CD4-positive, alpha-beta T cell (primary cell): ENCODE results near the gene CHST15. TPM values are rescaled to one million over a fixed set of nuclear protein-coding genes. Genes with fewer than 3 reads are reported as not detected.

Source experiments
- ATAC-seq: fragments of 200-7000 bp; cut with Tn5 transposase; one replicate; pipeline ENCODE4 v1.10.0; 2022; ENCODE audit warnings: mild to moderate bottlenecking; ENCODE audit not compliant: poor library complexity
- CTCF ChIA-PET: fragments of 350-600 bp; sonication (Branson Sonifier 250); formaldehyde crosslinking; loops from one replicate; lab custom pipeline; 2021; ENCODE audit warnings: antibody characterized with exemption, inconsistent platforms; lab: Charles Lee
- POLR2A ChIA-PET: fragments of 350-600 bp; sonication (Branson Sonifier 250); formaldehyde crosslinking; loops from one replicate; lab custom pipeline; 2021; ENCODE audit warnings: antibody characterized with exemption, inconsistent platforms; lab: Charles Lee
- DNase-seq, 14 experiments: peaks; one replicate each; pipeline ENCODE4 v3.0.0-alpha.2; 2013 to 2020; ENCODE audit warnings: mixed read lengths in 2 of 14
- H3K27ac ChIP-seq, 2 donors: one replicate each; pipeline versions ENCODE4 v1.5.1 to v1.7.0; 2013; ENCODE audit warnings: low read length in 2 of 2, low read depth in 1 of 2, mild to moderate bottlenecking in 1 of 2
- H3K27me3 ChIP-seq, 2 experiments: 1 replicate in 1 of 2; 2 replicates in 1 of 2; pipeline versions ENCODE4 v1.6.1 to v1.7.0; 2013; ENCODE audit warnings: low read length in 2 of 2, control low read depth in 1 of 2, mild to moderate bottlenecking in 1 of 2, moderate library complexity in 1 of 2; ENCODE audit not compliant: insufficient read depth in 2 of 2, control insufficient read depth in 1 of 2
- H3K36me3 ChIP-seq: one replicate; pipeline ENCODE4 v1.6.1; 2013; ENCODE audit warnings: low read length, control low read depth; ENCODE audit not compliant: insufficient read depth
- H3K4me1 ChIP-seq: one replicate; pipeline ENCODE4 v1.6.1; 2013; ENCODE audit warnings: low read length, control low read depth; ENCODE audit not compliant: insufficient read depth
- H3K4me3 ChIP-seq: one replicate; pipeline ENCODE4 v1.5.1; 2013; ENCODE audit warnings: mild to moderate bottlenecking, low read length, moderate library complexity
- H3K9me3 ChIP-seq, 2 experiments: 1 replicate in 1 of 2; 2 replicates in 1 of 2; pipeline versions ENCODE4 v1.6.1 to v1.7.0; 2013; ENCODE audit warnings: low read length in 2 of 2, mild to moderate bottlenecking in 2 of 2, control low read depth in 1 of 2, moderate library complexity in 1 of 2; ENCODE audit not compliant: control insufficient read depth in 1 of 2, insufficient read depth in 1 of 2
- H3K27ac Mint-ChIP-seq: one replicate; pipeline ENCODE4 v1.8.0; 2020; ENCODE audit warnings: mixed read lengths
- H3K27me3 Mint-ChIP-seq: one replicate; pipeline ENCODE4 v1.8.0; 2021; ENCODE audit warnings: mixed read lengths
- H3K36me3 Mint-ChIP-seq: one replicate; pipeline ENCODE4 v1.8.0; 2021; ENCODE audit warnings: low read depth, mixed read lengths
- H3K4me1 Mint-ChIP-seq: one replicate; pipeline ENCODE4 v1.8.0; 2021; ENCODE audit warnings: low read depth, mixed read lengths
- H3K4me3 Mint-ChIP-seq: one replicate; pipeline ENCODE4 v1.8.0; 2020; ENCODE audit warnings: mild to moderate bottlenecking, mixed read lengths
- H3K9me3 Mint-ChIP-seq: one replicate; pipeline ENCODE4 v1.8.0; 2020; ENCODE audit warnings: mixed read lengths
- intact Hi-C, 2 experiments: fragments of 100-400 bp; cut with DNase I in 1 of 2; cut with micrococcal nuclease in 1 of 2; formaldehyde crosslinking; loops; one replicate each; pipeline versions ENCODE4 v1.15.1 to v1.9.0; 2023 to 2025; cut with DNase I, micrococcal nuclease
- total RNA-seq, 174 experiments: library from RNA in 2 of 174; stranded (reverse) in 2 of 174; gene quantifications; one replicate each; pipeline ENCODE4 v1.2.3 and lab custom pipeline; 2021 to 2026
- TF ChIP-seq, protein P1 (sequence below): fragments of 200-600 bp; IDR thresholded peaks from one replicate; pipeline ENCODE4 v1.8.0; 2022; ENCODE audit warnings: antibody characterized with exemption, mild to moderate bottlenecking

CHST15 gene
- total RNA-seq, 2 experiments from 2014 or later = 0.42 to 0.52 TPM

DNA sequence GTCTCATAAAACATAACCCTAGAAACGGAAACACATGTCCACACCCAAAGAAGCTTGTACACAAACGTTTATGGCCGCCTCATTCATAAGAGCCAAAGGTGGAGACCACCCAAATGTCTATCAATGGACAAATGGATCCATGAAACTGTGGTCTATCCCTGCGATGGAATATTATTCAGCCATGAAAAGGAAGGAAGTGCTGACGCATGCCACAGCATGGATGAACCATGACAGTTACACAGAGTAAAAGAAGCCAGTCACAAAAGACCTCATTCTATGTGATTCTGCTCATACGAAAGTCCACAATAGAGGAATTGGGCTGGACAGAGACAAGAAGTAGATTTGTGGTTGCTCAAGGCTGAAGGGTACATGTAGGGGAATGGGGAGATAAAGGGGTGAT lies 10.8 kb downstream of the CHST15 start:
- Mint-ChIP-seq H3K27ac (no peak overlapping the region), H3K9me3 (no peaks in the 10 kb centered on the region), H3K36me3 (no peaks in the 10 kb centered on the region), H3K4me3 (no peak overlapping the region), H3K27me3 (no peaks in the 10 kb centered on the region), H3K4me1 (no peaks in the 10 kb centered on the region)
- TF ChIP-seq, protein P1, sequence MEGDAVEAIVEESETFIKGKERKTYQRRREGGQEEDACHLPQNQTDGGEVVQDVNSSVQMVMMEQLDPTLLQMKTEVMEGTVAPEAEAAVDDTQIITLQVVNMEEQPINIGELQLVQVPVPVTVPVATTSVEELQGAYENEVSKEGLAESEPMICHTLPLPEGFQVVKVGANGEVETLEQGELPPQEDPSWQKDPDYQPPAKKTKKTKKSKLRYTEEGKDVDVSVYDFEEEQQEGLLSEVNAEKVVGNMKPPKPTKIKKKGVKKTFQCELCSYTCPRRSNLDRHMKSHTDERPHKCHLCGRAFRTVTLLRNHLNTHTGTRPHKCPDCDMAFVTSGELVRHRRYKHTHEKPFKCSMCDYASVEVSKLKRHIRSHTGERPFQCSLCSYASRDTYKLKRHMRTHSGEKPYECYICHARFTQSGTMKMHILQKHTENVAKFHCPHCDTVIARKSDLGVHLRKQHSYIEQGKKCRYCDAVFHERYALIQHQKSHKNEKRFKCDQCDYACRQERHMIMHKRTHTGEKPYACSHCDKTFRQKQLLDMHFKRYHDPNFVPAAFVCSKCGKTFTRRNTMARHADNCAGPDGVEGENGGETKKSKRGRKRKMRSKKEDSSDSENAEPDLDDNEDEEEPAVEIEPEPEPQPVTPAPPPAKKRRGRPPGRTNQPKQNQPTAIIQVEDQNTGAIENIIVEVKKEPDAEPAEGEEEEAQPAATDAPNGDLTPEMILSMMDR = no peak
- no peak overlapping the region for H3K27ac ChIP-seq
- no peaks in the 10 kb centered on the region for H3K27me3 ChIP-seq
- ChIA-PET POLR2A (no interaction called here), CTCF (no interaction called here)
- no peak for DNase-seq
- no peaks in the 10 kb centered on the region for H3K4me1 ChIP-seq
- intact Hi-C loops = no loop called here
- no peak for ATAC-seq
- H3K36me3 ChIP-seq = no peaks in the 10 kb centered on the region
- H3K9me3 ChIP-seq = peaks cover 0 to 4% of the 10 kb centered on the region in 2 experiments
- no peak overlapping the region for H3K4me3 ChIP-seq

DNA sequence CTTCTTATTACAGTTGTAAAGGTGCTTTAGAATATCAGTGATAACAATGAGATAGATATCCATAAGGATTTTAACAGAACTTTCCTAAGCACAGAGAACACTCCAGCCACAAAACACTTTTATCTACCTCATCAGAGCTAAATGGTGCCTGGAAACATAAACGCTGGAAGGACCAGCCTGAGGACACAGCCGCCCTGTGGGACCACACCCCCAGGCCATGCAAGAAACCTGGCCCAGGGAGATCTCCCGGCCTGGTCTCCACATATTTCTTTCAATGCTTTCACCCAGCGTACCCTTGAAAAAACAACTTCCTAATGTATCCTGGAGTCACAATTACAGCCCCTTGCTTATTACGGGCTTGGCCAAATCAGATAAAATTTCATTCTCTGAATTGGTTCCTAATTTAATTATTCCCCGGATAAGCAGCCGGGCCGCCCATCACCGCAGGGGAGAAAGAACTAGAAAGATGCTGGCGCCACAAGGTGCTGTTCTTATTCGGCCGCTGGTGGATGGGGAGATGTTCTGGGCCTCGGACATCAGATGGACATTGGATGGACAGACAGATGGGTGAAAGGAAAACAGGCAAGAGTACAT lies 11.8 kb downstream of the CHST15 start:
- no peaks in the 10 kb centered on the region for H3K27me3 Mint-ChIP-seq
- intact Hi-C loops = no loop called here
- Histone ChIP-seq H3K27ac (no peak overlapping the region), H3K4me3 (no peak overlapping the region), H3K36me3 (no peaks in the 10 kb centered on the region), H3K9me3 (peaks cover 0 to 4% of the 10 kb centered on the region in 2 experiments), H3K4me1 (no peaks in the 10 kb centered on the region), H3K27me3 (no peaks in the 10 kb centered on the region)
- H3K4me1 Mint-ChIP-seq = no peaks in the 10 kb centered on the region
- H3K4me3 Mint-ChIP-seq = no peak overlapping the region
- CTCF ChIA-PET = no interaction called here
- no peaks in the 10 kb centered on the region for H3K36me3 Mint-ChIP-seq
- ATAC-seq = no peak
- no peaks in the 10 kb centered on the region for H3K9me3 Mint-ChIP-seq
- H3K27ac Mint-ChIP-seq = no peak overlapping the region
- TF ChIP-seq, protein P1 = no peak
- POLR2A ChIA-PET = no interaction called here
- no peak for DNase-seq

- H3K9me3 ChIP-seq = no peaks in the 10 kb centered on the region
Observed at GRCh38 chr10:124079864-124080263, 13.5 kb downstream of the CHST15 start.

More at GRCh38 chr10:124079864-124080263, 13.5 kb downstream of the CHST15 start:
- DNase-seq (no peak), ATAC-seq (no peak)
- Mint-ChIP-seq H3K4me1 (no peaks in the 10 kb centered on the region), H3K27ac (no peak overlapping the region), H3K27me3 (no peaks in the 10 kb centered on the region), H3K36me3 (no peaks in the 10 kb centered on the region), H3K9me3 (no peaks in the 10 kb centered on the region), H3K4me3 (no peak overlapping the region)
- H3K4me1 ChIP-seq = no peaks in the 10 kb centered on the region
- intact Hi-C loops = no loop called here
- CTCF ChIA-PET = no interaction called here
- TF ChIP-seq, protein P1 = no peak
- no peak overlapping the region for H3K27ac ChIP-seq
- no peaks in the 10 kb centered on the region for H3K27me3 ChIP-seq
- POLR2A ChIA-PET = no interaction called here
- no peaks in the 10 kb centered on the region for H3K36me3 ChIP-seq
- no peak overlapping the region for H3K4me3 ChIP-seq
